Measurements from ENCODE around the gene DNM1L.

GRCh38 chr12:32756476-32757066 lies 77.5 kb downstream of the DNM1L start:
- TF ChIP-seq EZH2 (IDR thresholded peaks at IDR 0.05; ENCODE audit: insufficient read depth, poor library complexity, severe bottlenecking) (no peak), EZH2phosphoT487 (IDR thresholded peaks at IDR 0.05; ENCODE audit: insufficient read depth, low read depth) (no peak)

All from GM23248 (cell line).